NCI-H345 treated with DMSO at 0.1 percent for 48 hours (cell line): ENCODE data around the gene KLHDC7B.
A peak's percentile ranks its signal among the peaks of the same experiment; 100 is the strongest.

Experiments
- DNase-seq: peaks from one replicate; lab custom pipeline; 2025; ENCODE audit not compliant: unreplicated experiment; lab: John Stamatoyannopoulos, UW

The KLHDC7B gene

GRCh38 chr22:50571264-50572175 is 25.8 kb downstream of the KLHDC7B start:
- no peak for DNase-seq

- DNase-seq = no peak
These were observed 27.3 kb downstream of the KLHDC7B start for GRCh38 chr22:50572965-50573364.

GRCh38 chr22:50573491-50574382 is 28.0 kb downstream of the KLHDC7B start:
- DNase-seq = no peak

- no peak for DNase-seq
These were observed 28.7 kb downstream of the KLHDC7B start for GRCh38 chr22:50574383-50574755.

- no peak for DNase-seq
These were observed 29.8 kb downstream of the KLHDC7B start for GRCh38 chr22:50575426-50575941.

- no peak for DNase-seq
These were observed 30.4 kb downstream of the KLHDC7B start for GRCh38 chr22:50576070-50576469.

- no peak for DNase-seq
These were observed 31.4 kb downstream of the KLHDC7B start for GRCh38 chr22:50576806-50577696.

- no peak for DNase-seq
These were observed 31.9 kb downstream of the KLHDC7B start for GRCh38 chr22:50577697-50577986.

GRCh38 chr22:50577987-50578775 is 32.5 kb downstream of the KLHDC7B start, which contains the start of gene CPT1B:
TSS of gene CPT1B (minus strand) at chr22:50578427. CDS start at chr22:50577915, 512 bp downstream.
- DNase-seq = no peak

GRCh38 chr22:50578776-50579310 is 33.1 kb downstream of the KLHDC7B start:
- DNase-seq = no peak

GRCh38 chr22:50579752-50580151 is 34.1 kb downstream of the KLHDC7B start:
- no peak for DNase-seq

GRCh38 chr22:50581031-50581949 is 35.6 kb downstream of the KLHDC7B start:
- DNase-seq = no peak

- no peak for DNase-seq
These were observed 36.3 kb downstream of the KLHDC7B start for GRCh38 chr22:50581950-50582492.

GRCh38 chr22:50582493-50583293 is 37.0 kb downstream of the KLHDC7B start, which contains the start of gene CHKB:
TSS of gene CHKB (minus strand) at chr22:50582849. CDS start at chr22:50582781, 68 bp downstream.
- DNase-seq = peak; percentile 90

GRCh38 chr22:50583294-50583861 is 37.7 kb downstream of the KLHDC7B start:
- DNase-seq = no peak

GRCh38 chr22:50584106-50585096 is 38.7 kb downstream of the KLHDC7B start:
- no peak for DNase-seq
